ENCODE results near the gene RASAL2.
A peak's percentile ranks its signal among the peaks of the same experiment; 100 is the strongest.
"Not testable (repeated sequence)": the region's sequence is repeated elsewhere in the genome, so short reads cannot be mapped to it uniquely, and the experiment has no call there.

The RASAL2 gene

DNA sequence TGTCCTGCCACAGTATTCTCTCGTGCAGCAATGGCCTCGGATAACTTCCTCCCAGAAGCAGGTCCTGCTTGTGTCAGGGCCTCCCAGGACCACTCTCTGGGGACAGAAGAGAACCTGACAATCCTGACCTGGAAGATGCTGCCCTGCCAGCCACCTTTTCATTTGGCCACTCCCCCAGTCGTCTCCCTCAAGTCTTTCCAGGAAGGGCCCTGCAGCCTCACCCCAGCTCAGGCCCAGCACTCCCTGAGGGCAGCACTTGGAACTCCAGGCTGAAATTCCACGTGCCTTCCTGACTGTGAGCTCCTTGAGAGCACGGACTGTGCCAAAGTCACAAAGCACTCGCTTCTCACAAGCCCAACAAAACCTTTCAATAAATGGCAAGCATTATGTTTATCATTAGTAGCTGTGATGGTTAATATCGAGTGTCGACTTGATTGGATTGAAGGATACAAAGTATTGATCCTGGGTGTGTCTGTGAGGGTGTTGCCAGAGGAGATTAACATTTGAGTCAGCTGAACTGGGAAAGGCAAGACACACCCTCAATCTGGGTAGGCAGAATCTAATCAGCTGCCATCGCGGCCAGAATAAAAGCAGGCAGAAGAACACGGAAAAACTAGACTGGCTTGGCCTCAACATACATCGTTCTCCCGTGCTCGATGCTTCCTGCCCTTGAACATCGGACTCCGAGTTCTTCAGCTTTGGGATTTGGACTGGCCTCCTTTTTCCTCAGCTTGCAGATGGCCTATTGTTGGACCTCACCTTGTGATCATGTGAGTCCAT is 405.2 kb downstream of the RASAL2 start:
- no peak for DNase-seq

DNA sequence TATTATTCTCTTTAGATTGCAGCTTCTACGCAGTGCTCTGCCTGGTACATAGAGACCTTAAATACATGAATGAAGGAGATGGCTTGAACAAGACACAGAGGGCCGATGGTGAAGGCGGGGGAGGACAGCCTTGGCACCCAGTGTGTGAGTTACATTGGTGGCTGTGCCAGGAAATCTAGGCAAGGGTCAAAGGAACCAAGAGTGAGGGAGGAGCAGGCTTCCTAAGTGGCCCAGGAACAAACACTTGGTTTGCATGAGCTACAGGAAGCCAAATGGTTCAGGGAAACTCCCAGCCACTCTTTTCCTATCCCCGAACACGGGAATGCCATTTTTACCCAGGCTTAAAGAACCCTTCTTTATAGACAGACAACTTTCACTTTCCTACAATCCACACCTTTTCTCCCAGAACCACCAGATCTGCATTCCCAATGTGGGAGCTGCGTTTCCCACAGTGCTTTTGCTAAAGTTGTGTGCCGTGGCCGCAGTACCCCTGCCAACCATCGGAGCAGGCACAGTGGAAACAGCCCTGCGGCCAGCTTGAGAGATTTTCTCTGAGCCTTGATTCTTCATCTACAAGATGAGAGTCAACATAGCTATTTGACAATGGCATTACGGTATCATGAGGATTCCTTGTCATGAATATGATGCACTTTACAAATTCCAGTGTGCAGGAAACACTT is 406.3 kb downstream of the RASAL2 start:
- DNase-seq, result no peak

GRCh38 chr1:178500936-178501554 is 407.1 kb downstream of the RASAL2 start:
- no peak for DNase-seq

GRCh38 chr1:178501705-178502329 is 407.9 kb downstream of the RASAL2 start:
- peak; percentile 6 for DNase-seq

- no peak for DNase-seq
These were observed 408.4 kb downstream of the RASAL2 start for GRCh38 chr1:178502330-178502714.

GRCh38 chr1:178502856-178503255 is 409.0 kb downstream of the RASAL2 start:
- DNase-seq, result no peak

GRCh38 chr1:178503316-178503715 is 409.4 kb downstream of the RASAL2 start:
- DNase-seq, result not testable (repeated sequence)

- DNase-seq, result no peak
These were observed 409.9 kb downstream of the RASAL2 start for GRCh38 chr1:178503849-178504248.

- DNase-seq, result no peak
These were observed 410.4 kb downstream of the RASAL2 start for GRCh38 chr1:178504286-178504685.

GRCh38 chr1:178506177-178506576 is 412.3 kb downstream of the RASAL2 start:
- no peak for DNase-seq

DNA sequence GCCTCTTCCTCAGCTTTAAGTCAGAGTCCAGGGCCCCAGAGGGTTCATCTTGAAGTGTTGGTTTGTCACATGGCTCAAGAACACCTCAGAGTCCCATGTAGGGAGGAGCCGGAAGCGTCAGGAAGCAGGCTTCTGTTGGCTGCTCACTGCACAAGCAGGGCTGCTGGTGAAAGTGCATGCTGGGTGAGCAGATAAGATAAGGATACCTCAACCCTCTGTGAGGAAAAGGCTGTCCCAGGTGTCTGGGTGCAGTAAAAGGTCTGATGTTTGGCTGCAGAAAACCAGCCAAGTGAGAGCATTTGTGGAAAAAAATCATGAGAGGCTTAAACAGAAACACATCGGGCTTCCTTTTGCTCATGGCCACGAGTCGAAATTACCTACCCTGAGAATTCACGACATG is 412.8 kb downstream of the RASAL2 start:
- DNase-seq, result no peak

DNA sequence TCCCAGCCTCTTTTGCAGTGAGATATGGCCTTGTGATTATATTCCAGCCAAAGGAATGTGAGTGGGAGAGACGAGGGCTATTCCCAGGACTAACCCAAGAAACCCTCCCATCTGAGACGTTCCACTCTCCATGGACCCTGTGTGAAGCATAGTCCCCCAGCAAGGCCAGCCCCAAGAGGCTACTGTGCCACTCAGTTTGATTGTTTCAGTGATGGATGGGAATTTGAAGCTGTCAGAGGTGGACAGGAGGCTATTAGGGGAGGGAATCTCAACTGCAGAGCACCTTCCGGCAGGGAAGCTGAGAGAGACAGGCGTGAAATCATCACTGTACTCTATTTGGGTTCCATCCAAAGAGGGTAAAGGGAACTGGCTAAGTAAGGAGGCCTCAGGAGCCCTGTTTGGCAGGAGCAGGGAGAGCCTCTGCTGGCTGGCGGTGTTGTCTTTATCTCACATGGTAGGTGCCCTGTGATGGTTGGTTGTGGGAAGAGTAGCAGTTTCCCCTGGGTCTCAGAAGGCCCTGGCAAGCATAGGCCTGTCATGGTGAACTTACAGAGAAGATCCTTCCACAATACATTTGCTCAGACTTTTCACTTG is 415.6 kb downstream of the RASAL2 start:
- no peak for DNase-seq

GRCh38 chr1:178510155-178510554 is 416.3 kb downstream of the RASAL2 start:
- DNase-seq, result no peak

GRCh38 chr1:178512566-178513277 is 418.8 kb downstream of the RASAL2 start, which contains the start of gene TEX35:
TSS of gene TEX35 (plus strand) at chr1:178513109. CDS start at chr1:178513189, 80 bp downstream.
- DNase-seq, result no peak

DNA sequence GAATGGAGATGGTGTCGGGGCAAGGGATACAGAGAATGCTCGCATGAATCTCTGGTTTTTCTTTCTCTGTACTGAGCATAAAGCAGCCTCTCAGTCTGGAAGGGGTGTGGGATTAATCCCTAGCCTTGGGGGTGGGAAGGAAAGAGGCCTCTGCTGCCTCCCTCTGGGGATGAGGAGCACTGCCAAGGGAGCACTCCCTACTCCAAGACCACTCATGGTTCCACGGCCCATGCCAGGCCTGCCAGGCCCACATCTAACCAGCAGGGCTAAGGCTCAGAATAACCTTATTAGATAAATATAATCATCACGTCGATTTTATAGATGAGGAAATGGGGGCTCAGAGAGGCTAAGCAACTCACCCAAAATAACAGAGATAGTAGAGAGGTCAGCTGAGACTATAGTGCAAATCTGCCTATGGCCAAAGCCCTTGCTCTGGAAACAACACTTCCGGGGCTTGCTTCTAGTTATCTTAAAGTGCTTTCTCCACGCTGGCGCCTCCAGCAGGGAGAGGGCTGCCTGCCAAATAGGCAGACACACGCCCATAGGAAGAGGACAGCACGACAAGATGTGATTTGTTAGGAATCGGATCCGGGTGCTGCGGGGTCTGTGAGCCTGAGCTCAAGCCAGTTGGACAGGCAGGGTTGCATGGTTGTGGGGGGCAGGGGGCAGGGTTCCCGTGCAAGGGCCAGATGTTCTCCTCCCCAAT is 419.5 kb downstream of the RASAL2 start:
- DNase-seq, result no peak

DNA sequence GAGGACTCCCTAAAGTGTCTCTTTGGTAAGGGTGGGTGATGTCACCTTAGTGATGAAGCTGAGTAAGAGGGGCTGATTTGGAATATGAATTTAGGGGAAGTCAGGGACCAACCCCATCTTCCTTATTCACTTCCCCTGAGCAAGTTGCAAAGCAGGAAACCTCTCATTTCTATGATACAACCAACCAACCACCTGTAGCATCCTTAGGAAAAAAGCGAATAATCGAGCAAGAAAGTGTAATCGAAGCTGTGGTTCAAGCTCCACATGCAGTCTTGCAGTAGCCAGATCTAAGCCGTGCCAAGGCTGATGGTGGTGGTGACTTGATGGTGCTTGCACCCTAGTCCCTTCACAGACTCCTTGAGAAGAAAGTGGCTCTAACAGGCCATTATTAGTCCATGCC is 422.2 kb downstream of the RASAL2 start:
- DNase-seq, result no peak

GRCh38 chr1:178518894-178519293 is 425.0 kb downstream of the RASAL2 start:
- no peak for DNase-seq

DNA sequence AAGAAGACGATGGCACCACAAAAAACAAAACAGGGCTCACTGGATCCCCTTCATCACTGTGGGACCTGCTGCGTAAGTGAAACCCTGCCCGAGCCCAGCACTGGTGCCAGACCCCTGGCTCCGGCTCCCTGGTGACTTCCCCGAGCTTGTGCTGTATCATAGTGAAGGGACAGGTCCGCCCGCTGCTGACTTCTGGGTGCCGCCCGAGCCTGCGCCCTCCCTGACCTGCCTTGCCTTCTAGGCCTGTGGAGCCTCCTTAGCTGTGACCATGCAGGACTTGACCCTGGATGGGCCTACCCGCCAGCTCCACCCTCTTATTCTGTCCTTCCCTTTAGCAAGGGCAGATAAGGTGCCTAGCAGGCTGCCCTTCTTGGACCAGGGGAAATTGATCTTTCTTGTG is 426.9 kb downstream of the RASAL2 start:
- DNase-seq, result no peak

DNA sequence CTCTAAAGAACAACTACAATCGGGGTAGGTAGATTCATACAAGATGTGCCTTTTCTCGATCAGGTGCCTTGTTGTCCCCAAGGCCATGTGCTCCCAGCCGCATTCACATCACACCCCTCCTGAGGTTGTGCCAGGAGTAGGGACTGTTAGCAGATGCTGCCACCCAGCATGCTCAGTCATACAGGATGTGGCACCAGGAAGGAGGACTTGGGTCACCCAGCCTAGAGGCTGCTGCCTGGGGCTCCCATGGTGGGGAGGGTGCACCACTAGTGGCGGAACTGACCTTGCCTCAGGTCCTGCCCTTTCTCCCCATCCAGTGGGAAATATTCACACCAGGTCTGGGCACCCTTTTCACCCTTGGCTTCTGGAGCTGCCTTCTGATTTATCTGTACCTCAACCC is 427.3 kb downstream of the RASAL2 start:
- DNase-seq, result no peak

DNA sequence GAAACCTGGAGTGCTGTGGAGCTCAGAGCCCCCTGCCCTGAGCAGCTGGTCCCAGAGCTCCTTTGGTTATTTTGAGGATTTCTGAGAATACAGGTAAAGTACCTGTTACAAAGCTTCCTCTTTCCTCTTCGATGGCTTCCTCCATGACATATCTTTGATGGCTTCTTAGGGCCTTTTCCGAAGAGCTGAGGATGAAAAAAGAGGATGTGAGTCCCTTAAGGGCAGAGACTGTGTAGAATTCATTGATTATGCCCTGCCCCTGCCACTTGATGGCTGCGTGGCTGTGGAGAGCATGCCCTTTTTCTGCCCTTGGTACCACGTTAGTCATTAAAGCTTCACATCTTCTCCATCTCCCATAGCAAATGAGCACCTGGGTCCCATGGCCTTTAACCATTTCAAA is 433.2 kb downstream of the RASAL2 start:
- no peak for DNase-seq

GRCh38 chr1:178528228-178528952 is 434.5 kb downstream of the RASAL2 start:
- DNase-seq, result no peak
